Measurements from ENCODE around the gene MOB3A. TPM values are rescaled to one million over a fixed set of nuclear protein-coding genes. Genes with fewer than 3 reads are reported as not detected.
"Not testable (repeated sequence)": the region's sequence is repeated elsewhere in the genome, so short reads cannot be mapped to it uniquely, and the experiment has no call there.

Gene MOB3A
- total RNA-seq, 1 donor from 2014 or later: 66.0 TPM

- no peak for TF ChIP-seq CTCF (IDR thresholded peaks at IDR 0.05; ENCODE audit: partially characterized antibody, unreplicated experiment)
- H3K36me3 Mint-ChIP-seq (ENCODE audit: unreplicated experiment): peaks cover 4% of the 10 kb centered on the region
- no peak for DNase-seq
- peak overlapping the region; percentile 39 for H3K4me3 Mint-ChIP-seq (ENCODE audit: unreplicated experiment)
- peaks cover 2% of the 10 kb centered on the region for H3K27me3 Mint-ChIP-seq (ENCODE audit: unreplicated experiment)
- H3K9me3 Mint-ChIP-seq (ENCODE audit: unreplicated experiment): peaks cover 5% of the 10 kb centered on the region
- no peaks in the 10 kb centered on the region for H3K4me1 Mint-ChIP-seq (ENCODE audit: low read depth, unreplicated experiment)
- H3K27ac Mint-ChIP-seq (ENCODE audit: unreplicated experiment): no peak overlapping the region
Measured at GRCh38 chr19:2132731-2133490, 36.8 kb upstream of the MOB3A start.

- Mint-ChIP-seq H3K27me3 (ENCODE audit: unreplicated experiment) (peaks cover 2% of the 10 kb centered on the region), H3K4me3 (ENCODE audit: unreplicated experiment) (no peak overlapping the region), H3K36me3 (ENCODE audit: unreplicated experiment) (peaks cover 4% of the 10 kb centered on the region), H3K9me3 (ENCODE audit: unreplicated experiment) (peaks cover 5% of the 10 kb centered on the region), H3K4me1 (ENCODE audit: low read depth, unreplicated experiment) (no peaks in the 10 kb centered on the region), H3K27ac (ENCODE audit: unreplicated experiment) (no peak overlapping the region)
- TF ChIP-seq CTCF (IDR thresholded peaks at IDR 0.05; ENCODE audit: partially characterized antibody, unreplicated experiment): no peak
- DNase-seq: no peak
Measured at GRCh38 chr19:2132191-2132590, 36.1 kb upstream of the MOB3A start.

- not testable (repeated sequence) for H3K4me3 Mint-ChIP-seq (ENCODE audit: unreplicated experiment); H3K9me3 Mint-ChIP-seq (ENCODE audit: unreplicated experiment); H3K27ac Mint-ChIP-seq (ENCODE audit: unreplicated experiment); H3K27me3 Mint-ChIP-seq (ENCODE audit: unreplicated experiment); DNase-seq; H3K36me3 Mint-ChIP-seq (ENCODE audit: unreplicated experiment); H3K4me1 Mint-ChIP-seq (ENCODE audit: low read depth, unreplicated experiment)
Measured at GRCh38 chr19:2131012-2131975, 35.2 kb upstream of the MOB3A start.

GRCh38 chr19:2129892-2130770 is 34.0 kb upstream of the MOB3A start:
- Mint-ChIP-seq H3K36me3 (ENCODE audit: unreplicated experiment) (peaks cover 4% of the 10 kb centered on the region), H3K27ac (ENCODE audit: unreplicated experiment) (no peak overlapping the region), H3K4me3 (ENCODE audit: unreplicated experiment) (no peak overlapping the region), H3K4me1 (ENCODE audit: low read depth, unreplicated experiment) (no peaks in the 10 kb centered on the region), H3K9me3 (ENCODE audit: unreplicated experiment) (peaks cover 3% of the 10 kb centered on the region), H3K27me3 (ENCODE audit: unreplicated experiment) (peaks cover 2% of the 10 kb centered on the region)
- no peak for TF ChIP-seq CTCF (IDR thresholded peaks at IDR 0.05; ENCODE audit: partially characterized antibody, unreplicated experiment)
- DNase-seq: no peak

GRCh38 chr19:2129486-2129885 is 33.4 kb upstream of the MOB3A start:
- peaks cover 4% of the 10 kb centered on the region for H3K36me3 Mint-ChIP-seq (ENCODE audit: unreplicated experiment)
- TF ChIP-seq CTCF (IDR thresholded peaks at IDR 0.05; ENCODE audit: partially characterized antibody, unreplicated experiment): no peak
- H3K9me3 Mint-ChIP-seq (ENCODE audit: unreplicated experiment): peaks cover 3% of the 10 kb centered on the region
- H3K4me1 Mint-ChIP-seq (ENCODE audit: low read depth, unreplicated experiment): no peaks in the 10 kb centered on the region
- H3K27me3 Mint-ChIP-seq (ENCODE audit: unreplicated experiment): peaks cover 2% of the 10 kb centered on the region
- DNase-seq: no peak
- H3K27ac Mint-ChIP-seq (ENCODE audit: unreplicated experiment): no peak overlapping the region
- no peak overlapping the region for H3K4me3 Mint-ChIP-seq (ENCODE audit: unreplicated experiment)
